Spleen (tissue), 11 donors: ENCODE results near the gene MYLK. TPM values are rescaled to one million over a fixed set of nuclear protein-coding genes. Genes with fewer than 3 reads are reported as not detected.
A peak's percentile ranks its signal among the peaks of the same experiment; 100 is the strongest.

Source experiments
- DNase-seq: peaks from one replicate; pipeline ENCODE4 v3.0.0-alpha.2; 2020
- H3K27ac ChIP-seq, 8 donors: fragments of 200-600 bp; sonication (generic) in 7 of 8; 1 replicate in 4 of 8; 2 replicates in 4 of 8; pipeline versions ENCODE4 v1.5.0 to v1.8.0; 2016 to 2021; ENCODE audit warnings: inconsistent platforms in 4 of 8, mild to moderate bottlenecking in 4 of 8, moderate library complexity in 1 of 8
- H3K27me3 ChIP-seq, 7 donors: fragments of 200-600 bp; sonication (generic) in 6 of 7; replicated peaks in 1 of 7; 1 replicate in 4 of 7; 2 replicates in 3 of 7; pipeline versions ENCODE4 v1.5.0 to v1.8.0; 2016 to 2021; ENCODE audit warnings: inconsistent platforms in 3 of 7, mild to moderate bottlenecking in 1 of 7
- H3K36me3 ChIP-seq, 6 donors: fragments of 200-600 bp; sonication (generic) in 5 of 6; 1 replicate in 4 of 6; 2 replicates in 2 of 6; pipeline versions ENCODE4 v1.5.0 to v1.8.0; 2016 to 2021; ENCODE audit warnings: inconsistent platforms in 2 of 6
- H3K4me1 ChIP-seq, 6 donors: fragments of 200-600 bp; sonication (generic) in 5 of 6; 1 replicate in 3 of 6; 2 replicates in 3 of 6; pipeline versions ENCODE4 v1.5.0 to v1.8.0; 2016 to 2021; ENCODE audit warnings: inconsistent platforms in 3 of 6
- H3K4me3 ChIP-seq, 8 donors: fragments of 200-600 bp; sonication (generic) in 7 of 8; 1 replicate in 4 of 8; 2 replicates in 4 of 8; pipeline versions ENCODE4 v1.5.0 to v1.8.0; 2016 to 2021; ENCODE audit warnings: inconsistent platforms in 4 of 8, mild to moderate bottlenecking in 4 of 8, moderate library complexity in 2 of 8
- H3K9me3 ChIP-seq, 8 donors: fragments of 200-600 bp; sonication (generic) in 7 of 8; 1 replicate in 4 of 8; 2 replicates in 4 of 8; pipeline versions ENCODE4 v1.5.0 to v1.8.0; 2016 to 2021; ENCODE audit warnings: inconsistent platforms in 4 of 8
- CTCF ChIP-seq, 11 experiments: fragments of 200-600 bp in 7 of 11; fragments of 450-650 bp in 4 of 11; sonication (generic) in 4 of 11; IDR thresholded peaks in 8 of 11; conservative IDR thresholded peaks in 3 of 11; 1 replicate in 7 of 11; 2 replicates in 4 of 11; pipeline versions ENCODE4 v1.4.0 to v1.8.0; 2016 to 2021; ENCODE audit warnings: antibody characterized with exemption in 11 of 11, inconsistent platforms in 4 of 11, mild to moderate bottlenecking in 1 of 11
- POLR2A ChIP-seq, 3 donors: fragments of 450-650 bp; IDR thresholded peaks; one replicate each; pipeline ENCODE4 v1.5.1; 2017; ENCODE audit warnings: antibody characterized with exemption in 3 of 3, mild to moderate bottlenecking in 1 of 3
- POLR2AphosphoS5 ChIP-seq, 3 donors: sonication (generic); formaldehyde crosslinking; IDR thresholded peaks; one replicate each; pipeline ENCODE4 v1.5.1; 2017; ENCODE audit warnings: antibody characterized with exemption in 3 of 3
- WGBS, 5 donors: extraction: QIAGEN DNeasy Blood & Tissue Kit in 3 of 5; methylation state at CpG; one replicate each; pipeline versions ENCODE4 v1.1.5 to v1.1.7; 2013 to 2018; 5-methylcytosine and 5-hydroxymethylcytosine counted together
- intact Hi-C: fragments of 100-400 bp; cut with DNase I; formaldehyde crosslinking; loops from one replicate; pipeline ENCODE4 v1.15.0; 2023; ENCODE audit warnings: low total_unique reads
- polyA plus RNA-seq, 3 donors: library from polyadenylated mRNA; stranded (reverse); fragments of 200-250 nt; gene quantifications; one replicate each; pipeline ENCODE4 v1.2.1, GENCODE V29; 2013
- total RNA-seq, 7 donors: library from RNA; depleted of rRNA in 3 of 7; stranded (reverse); fragments of >200 nt in 3 of 7; fragmentation: NEBNext Ultra II Directional in 4 of 7; extraction: Animal tissue kit (Norgen Biotek cat#: 25700) in 4 of 7; gene quantifications; one replicate each; pipeline versions ENCODE4 v1.1.0 to v1.2.1, GENCODE V29; 2016 to 2021
- donor health status: healthy with polysubstance abuse.
- donor health status: DM: no; HTN: no; CAD: no; lungs with moderate emphysema.
- donor health status: DM: no; HTN: no; CAD: no.
- donor health status: Bipolar disorder and iron deficiency.
- donor health status: healthy.
- donor health status: DM: no; HTN: no; CAD: no.
- donor health status: DM: yes; HTN: yes; CAD: no.

The MYLK gene
- total and polyA plus RNA-seq, 10 donors, result 11.1 to 343 (median 154) TPM

- H3K27ac ChIP-seq, result peak overlapping the region in 1 of 8 donors; percentile 28
- H3K4me3 ChIP-seq, result no peak overlapping the region
- intact Hi-C loops, result no loop called here
- H3K4me1 ChIP-seq, result no peaks in the 10 kb centered on the region
- no peaks in the 10 kb centered on the region for H3K9me3 ChIP-seq
- TF ChIP-seq CTCF (IDR thresholded peaks at IDR 0.05 in 8 of 11, conservative IDR thresholded peaks at IDR 0.05 in 3 of 11) (no peak), POLR2AphosphoS5 (IDR thresholded peaks at IDR 0.05) (no peak), POLR2A (IDR thresholded peaks at IDR 0.05) (no peak)
- no peaks in the 10 kb centered on the region for H3K27me3 ChIP-seq
- 51 to 83% (median 80%) methylated on average over 1 to 2 of the region's 2 CpGs for WGBS, 5 donors
- H3K36me3 ChIP-seq, result no peaks in the 10 kb centered on the region
- DNase-seq, result no peak
These were observed 83.8 kb downstream of the MYLK start for GRCh38 chr3:123800362-123800682.

GRCh38 chr3:123799544-123800361 is 84.4 kb downstream of the MYLK start:
- Histone ChIP-seq H3K27ac (peak overlapping the region in 2 of 8 donors; percentile 27 to 28), H3K4me1 (no peaks in the 10 kb centered on the region), H3K36me3 (no peaks in the 10 kb centered on the region), H3K9me3 (no peaks in the 10 kb centered on the region), H3K4me3 (no peak overlapping the region), H3K27me3 (no peaks in the 10 kb centered on the region)
- no peak for TF ChIP-seq POLR2A (IDR thresholded peaks at IDR 0.05)
- no peak for TF ChIP-seq CTCF (IDR thresholded peaks at IDR 0.05 in 8 of 11, conservative IDR thresholded peaks at IDR 0.05 in 3 of 11)
- no peak for TF ChIP-seq POLR2AphosphoS5 (IDR thresholded peaks at IDR 0.05)
- no peak for DNase-seq
- intact Hi-C loops, result no loop called here
- WGBS, 5 donors, result 70 to 83% (median 76%) methylated on average over 21 to 22 of the region's 22 CpGs

- intact Hi-C loops, result no loop called here
- no peak overlapping the region for H3K27ac ChIP-seq
- no peak for DNase-seq
- H3K9me3 ChIP-seq, result no peaks in the 10 kb centered on the region
- TF ChIP-seq POLR2A (IDR thresholded peaks at IDR 0.05) (no peak), POLR2AphosphoS5 (IDR thresholded peaks at IDR 0.05) (no peak), CTCF (IDR thresholded peaks at IDR 0.05 in 8 of 11, conservative IDR thresholded peaks at IDR 0.05 in 3 of 11) (no peak)
- H3K36me3 ChIP-seq, result no peaks in the 10 kb centered on the region
- H3K27me3 ChIP-seq, result no peaks in the 10 kb centered on the region
- H3K4me3 ChIP-seq, result no peak overlapping the region
- H3K4me1 ChIP-seq, result no peaks in the 10 kb centered on the region
- 84 to 94% (median 89%) methylated on average over 4 of the region's 4 CpGs for WGBS, 5 donors
These were observed 85.6 kb downstream of the MYLK start for GRCh38 chr3:123798550-123798949.

GRCh38 chr3:123795471-123796251 is 88.5 kb downstream of the MYLK start:
- Histone ChIP-seq H3K9me3 (no peaks in the 10 kb centered on the region), H3K36me3 (no peaks in the 10 kb centered on the region), H3K4me3 (no peak overlapping the region), H3K27ac (no peak overlapping the region), H3K4me1 (no peaks in the 10 kb centered on the region), H3K27me3 (peaks cover 0 to 4% (median 0%) of the 10 kb centered on the region in 7 donors)
- no peak for DNase-seq
- intact Hi-C loops, result no loop called here
- TF ChIP-seq POLR2A (IDR thresholded peaks at IDR 0.05) (no peak), POLR2AphosphoS5 (IDR thresholded peaks at IDR 0.05) (no peak), CTCF (IDR thresholded peaks at IDR 0.05 in 8 of 11, conservative IDR thresholded peaks at IDR 0.05 in 3 of 11) (no peak)
- 67 to 86% (median 78%) methylated on average over 4 of the region's 4 CpGs for WGBS, 5 donors
